Ectodermal cell (in vitro differentiated cells): ENCODE measurements around the gene LCTL.

Experiments used
- H3K27ac ChIP-seq: 2 replicates; pipeline ENCODE4 v1.7.0; 2013; ENCODE audit warnings: mild to moderate bottlenecking, low read depth, low read length; ENCODE audit not compliant: insufficient read depth, poor library complexity, severe bottlenecking
- H3K27me3 ChIP-seq: 2 replicates; pipeline ENCODE4 v1.7.0; 2013; ENCODE audit warnings: mild to moderate bottlenecking, low read length; ENCODE audit not compliant: insufficient read depth, control insufficient read depth, poor library complexity, severe bottlenecking
- H3K36me3 ChIP-seq: one replicate; pipeline ENCODE4 v1.7.0; 2013; ENCODE audit warnings: low read length; ENCODE audit not compliant: control insufficient read depth, insufficient read depth
- H3K4me1 ChIP-seq: one replicate; pipeline ENCODE4 v1.7.0; 2013; ENCODE audit warnings: low read length; ENCODE audit not compliant: control insufficient read depth, insufficient read depth
- H3K4me3 ChIP-seq: 2 replicates; pipeline ENCODE4 v1.7.0; 2013; ENCODE audit warnings: low read depth, low read length, control low read depth; ENCODE audit not compliant: insufficient read depth
- H3K9me3 ChIP-seq: 2 replicates; pipeline ENCODE4 v1.7.0; 2013; ENCODE audit warnings: mild to moderate bottlenecking, low read length, moderate library complexity; ENCODE audit not compliant: control insufficient read depth
- WGBS, 2 experiments: methylation state at CpG; one replicate each; pipeline ENCODE4 v1.1.7; 2013; ENCODE audit warnings: missing lambda C conversion rate in 2 of 2; 5-methylcytosine and 5-hydroxymethylcytosine counted together

Gene LCTL

DNA sequence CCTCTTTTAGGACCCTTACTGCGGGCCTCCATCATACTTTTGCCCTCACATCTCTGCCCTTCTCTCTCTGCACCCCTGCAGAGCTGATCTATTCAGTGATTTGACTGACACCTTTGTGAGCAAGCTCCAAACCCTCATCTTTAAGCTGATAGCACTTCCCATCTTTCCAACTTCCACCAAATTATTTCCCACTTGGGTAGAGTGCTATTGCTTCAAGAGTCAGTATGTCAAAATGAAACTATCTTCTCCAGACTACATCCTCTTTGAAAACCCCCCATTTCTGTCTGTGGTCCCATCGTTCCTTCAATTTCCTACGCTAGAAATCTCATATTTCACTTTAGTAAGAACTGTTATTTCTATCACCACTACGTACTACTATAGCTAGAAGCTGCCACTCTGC is 41.0 kb downstream of the LCTL start:
- no peaks in the 10 kb centered on the region for H3K9me3 ChIP-seq
- H3K27me3 ChIP-seq: no peaks in the 10 kb centered on the region
- no peaks in the 10 kb centered on the region for H3K4me1 ChIP-seq
- WGBS, 2 experiments: 91% methylated on average over 4 of the region's 4 CpGs
- H3K36me3 ChIP-seq: peaks cover 7% of the 10 kb centered on the region
- H3K27ac ChIP-seq: no peak overlapping the region
- no peak overlapping the region for H3K4me3 ChIP-seq

DNA sequence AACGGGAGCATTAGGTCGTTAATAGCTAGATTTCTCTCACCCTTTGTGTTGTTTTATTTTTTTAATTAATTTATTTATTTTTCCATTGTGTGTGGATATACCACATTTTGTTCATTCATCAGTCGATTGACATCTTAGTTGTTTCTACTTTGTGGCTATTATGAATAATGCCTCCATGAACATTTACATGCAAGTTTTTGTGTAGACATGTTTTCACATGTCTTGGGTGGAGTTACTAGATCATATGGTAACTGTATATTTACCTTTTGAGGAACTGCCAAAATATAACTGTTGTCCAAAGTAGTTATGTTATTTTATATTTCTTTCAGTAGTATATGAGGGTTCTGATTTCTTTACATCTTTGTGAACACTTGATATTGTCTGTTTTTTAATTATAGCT is 41.9 kb downstream of the LCTL start:
- Histone ChIP-seq H3K27me3 (no peaks in the 10 kb centered on the region), H3K36me3 (peaks cover 8% of the 10 kb centered on the region), H3K4me3 (no peak overlapping the region), H3K9me3 (no peaks in the 10 kb centered on the region), H3K27ac (no peak overlapping the region), H3K4me1 (no peaks in the 10 kb centered on the region)
- WGBS, 2 experiments: 90% methylated on average over 3 of the region's 3 CpGs; no CpG with 5 or more reads in 1 of the 2 experiments

DNA sequence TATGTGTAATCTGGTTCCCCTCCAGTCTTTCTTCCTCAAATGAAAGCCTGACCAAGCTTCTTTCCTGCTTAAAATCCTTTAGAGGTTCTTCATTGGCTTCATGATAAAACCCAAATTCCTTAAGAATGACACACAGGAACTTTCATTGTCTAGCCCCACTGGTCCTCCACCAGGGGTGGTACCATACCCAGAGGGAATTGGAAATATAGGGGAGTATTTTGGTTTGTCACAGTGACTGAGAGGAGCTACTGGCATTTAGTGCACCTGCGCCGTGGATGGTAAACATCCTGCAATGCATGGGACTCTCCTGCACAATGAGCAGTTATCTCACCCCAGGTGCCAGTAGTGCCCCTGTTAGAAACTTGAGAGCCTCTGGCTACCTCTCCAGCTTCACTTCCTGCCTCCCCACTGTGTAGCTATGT is 49.9 kb downstream of the LCTL start:
- Histone ChIP-seq H3K27ac (no peak overlapping the region), H3K4me3 (no peak overlapping the region), H3K36me3 (peaks cover 10% of the 10 kb centered on the region), H3K27me3 (no peaks in the 10 kb centered on the region), H3K4me1 (no peaks in the 10 kb centered on the region), H3K9me3 (no peaks in the 10 kb centered on the region)
- WGBS, 2 experiments: 92% methylated on average over 2 of the region's 2 CpGs

DNA sequence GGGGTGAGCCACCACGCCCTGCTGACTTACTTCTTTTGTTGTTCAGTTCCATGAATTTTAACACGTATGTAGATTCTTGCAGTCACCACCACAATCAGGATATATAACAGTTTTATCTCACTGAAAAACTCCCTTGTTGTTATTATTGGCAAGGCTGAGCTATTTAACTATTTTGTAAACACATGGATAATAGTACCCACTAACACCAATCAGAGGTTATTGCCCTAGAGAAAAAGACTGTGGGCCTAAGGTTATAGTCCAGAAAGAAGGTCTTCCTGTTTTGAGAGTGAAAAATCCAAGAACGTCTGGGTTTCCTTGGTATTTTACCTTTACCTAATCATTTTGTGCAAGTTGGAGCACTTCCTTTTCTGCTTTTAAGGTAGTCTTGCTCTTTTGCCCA is 51.2 kb downstream of the LCTL start:
- 94% methylated on average over 3 of the region's 3 CpGs for WGBS, 2 experiments
- H3K36me3 ChIP-seq: peaks cover 6% of the 10 kb centered on the region

DNA sequence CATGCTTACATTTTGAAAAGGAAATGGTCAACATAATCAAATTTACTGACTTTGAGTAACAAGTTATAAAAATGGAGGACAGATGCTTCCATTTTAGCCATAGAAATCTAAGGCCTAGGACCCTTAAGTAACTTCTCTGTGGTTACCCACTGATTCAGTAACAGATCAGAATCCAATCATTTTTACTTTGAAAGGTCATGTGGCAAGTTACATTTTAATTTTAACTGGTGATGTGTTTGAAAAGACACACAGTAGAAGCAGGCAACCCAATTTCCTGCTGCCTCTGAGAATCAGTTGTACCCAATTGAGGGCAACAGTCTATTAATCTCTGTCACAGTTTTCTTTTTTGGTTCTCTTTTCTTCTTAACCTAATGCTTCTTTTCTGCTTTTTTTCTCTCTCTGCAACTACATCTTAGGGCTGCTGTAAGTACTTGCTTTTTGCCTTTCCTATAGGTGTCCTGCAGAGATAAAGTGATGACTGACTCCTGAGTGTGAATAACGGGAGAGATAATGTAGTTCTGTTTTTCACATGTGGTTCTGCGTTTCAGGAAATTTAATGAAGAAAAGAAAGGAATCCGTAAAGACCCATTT is 57.4 kb downstream of the LCTL start:
- 98% methylated on average over 2 to 3 of the region's 3 CpGs for WGBS, 2 experiments
- Histone ChIP-seq H3K4me3 (no peak overlapping the region), H3K27ac (no peak overlapping the region), H3K9me3 (no peaks in the 10 kb centered on the region), H3K27me3 (no peaks in the 10 kb centered on the region), H3K4me1 (peaks cover 2% of the 10 kb centered on the region), H3K36me3 (no peaks in the 10 kb centered on the region)

More for the DNA sequence above, 51.2 kb downstream of the LCTL start:
- Histone ChIP-seq H3K9me3 (no peaks in the 10 kb centered on the region), H3K4me1 (no peaks in the 10 kb centered on the region), H3K4me3 (no peak overlapping the region), H3K27ac (no peak overlapping the region), H3K27me3 (no peaks in the 10 kb centered on the region)

DNA sequence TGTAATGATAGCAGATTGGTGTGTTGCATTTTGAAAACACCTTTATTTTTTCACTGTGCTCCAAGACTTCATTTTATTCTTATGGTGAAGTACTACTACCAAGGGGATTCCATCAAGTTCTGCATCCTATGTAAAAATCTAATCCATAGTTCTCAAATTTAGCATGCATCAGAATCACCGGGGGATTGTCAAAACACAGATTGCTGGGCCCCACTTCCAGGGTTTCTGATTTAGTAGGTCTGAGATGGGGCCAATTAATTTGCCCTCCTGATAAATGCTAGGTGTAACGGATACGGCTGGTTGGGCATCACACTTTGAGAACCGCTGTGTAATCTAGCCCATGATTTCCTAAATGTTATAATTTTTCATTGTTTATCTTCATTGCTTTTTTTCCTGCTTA is 60.0 kb downstream of the LCTL start:
- H3K4me3 ChIP-seq: peak overlapping the region; percentile 81
- H3K27ac ChIP-seq: no peak overlapping the region
- H3K36me3 ChIP-seq: peaks cover 16% of the 10 kb centered on the region
- H3K9me3 ChIP-seq: no peaks in the 10 kb centered on the region
- H3K27me3 ChIP-seq: no peaks in the 10 kb centered on the region
- 69 to 77% methylated on average over 4 of the region's 4 CpGs for WGBS, 2 experiments
- peaks cover 12% of the 10 kb centered on the region for H3K4me1 ChIP-seq

DNA sequence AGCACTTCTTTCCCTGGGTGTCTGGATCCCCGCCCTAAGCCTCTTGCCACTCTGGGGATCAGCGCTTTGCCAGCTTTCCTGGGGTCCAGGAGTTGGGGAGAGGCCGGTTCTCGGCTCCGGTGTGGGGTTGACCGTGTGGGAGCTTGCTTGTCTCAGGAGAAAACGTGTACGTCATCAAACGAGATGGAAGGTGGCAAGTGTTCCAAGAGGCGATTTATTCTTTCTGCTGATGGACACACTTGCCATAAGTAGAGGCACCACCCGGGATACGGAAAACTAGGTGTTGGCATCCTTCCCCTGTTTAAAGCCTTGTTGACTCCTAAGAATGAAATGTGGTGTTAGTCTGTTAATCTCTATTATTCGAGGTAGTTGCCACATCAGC is 60.4 kb downstream of the LCTL start:
- Histone ChIP-seq H3K4me3 (peak overlapping the region; percentile 81), H3K36me3 (peaks cover 20% of the 10 kb centered on the region), H3K27me3 (no peaks in the 10 kb centered on the region), H3K4me1 (peaks cover 12% of the 10 kb centered on the region), H3K9me3 (no peaks in the 10 kb centered on the region), H3K27ac (peak overlapping the region; percentile 47)
- 1% methylated on average over 13 of the region's 13 CpGs for WGBS, 2 experiments

DNA sequence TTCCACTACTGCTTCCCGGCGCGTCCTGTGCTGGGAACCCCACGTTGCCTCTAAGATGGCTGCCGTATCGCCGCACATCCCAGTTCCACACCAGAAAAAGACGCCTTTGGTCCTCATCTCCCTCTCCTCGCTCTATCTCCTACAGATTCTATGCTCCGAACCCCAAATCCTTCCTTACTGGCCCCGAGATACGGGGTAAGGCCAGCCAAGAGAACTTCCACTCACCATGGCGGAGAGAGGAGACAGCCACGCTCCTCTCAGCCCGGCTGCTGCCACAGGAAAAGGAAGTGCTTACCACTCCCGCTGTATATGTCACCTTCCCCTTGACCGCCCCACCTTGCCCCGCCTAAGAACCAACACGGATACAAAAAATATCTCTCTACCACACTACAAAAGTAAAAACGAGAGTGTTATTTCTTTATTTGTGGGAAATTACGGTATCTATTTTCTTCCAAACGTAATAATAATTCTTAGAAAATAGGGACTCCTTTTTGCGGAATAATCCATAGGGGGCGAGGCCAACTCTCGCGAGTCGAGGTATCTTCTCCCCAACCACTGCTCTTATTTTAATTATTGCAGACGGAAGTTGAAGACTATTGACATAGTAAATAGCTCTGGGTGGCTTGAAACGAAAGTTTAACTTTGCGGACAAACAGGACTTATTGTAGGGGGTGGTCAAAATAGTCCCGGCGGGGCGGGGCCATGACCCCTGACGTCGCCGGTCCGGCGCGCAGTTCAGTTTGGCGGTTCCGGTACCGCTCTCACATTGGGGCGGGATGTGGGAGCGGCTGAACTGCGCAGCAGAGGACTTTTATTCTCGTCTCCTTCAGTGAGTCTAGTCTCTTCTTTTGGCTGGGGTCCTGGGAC is 61.0 kb downstream of the LCTL start, which contains the start of the genes RPL4 and ZWILCH:
RPL4 (minus strand) TSS at position 293 of the 867 bp plus-strand sequence; CDS start at position 228, 65 bp downstream.
ZWILCH (plus strand) TSS at position 764 of the 867 bp plus-strand sequence; CDS start at position 777, 13 bp downstream.
- Histone ChIP-seq H3K4me3 (peak within 1 kb of the TSS; percentile 81), H3K4me1 (peaks cover 12% of the 10 kb centered on the region), H3K27ac (peak within 1 kb of the TSS; percentile 47), H3K9me3 (no peaks in the 10 kb centered on the region), H3K27me3 (no peaks in the 10 kb centered on the region), H3K36me3 (peaks cover 26% of the 10 kb centered on the region)
- 0% methylated on average over 41 to 45 of the region's 46 CpGs for WGBS, 2 experiments

DNA sequence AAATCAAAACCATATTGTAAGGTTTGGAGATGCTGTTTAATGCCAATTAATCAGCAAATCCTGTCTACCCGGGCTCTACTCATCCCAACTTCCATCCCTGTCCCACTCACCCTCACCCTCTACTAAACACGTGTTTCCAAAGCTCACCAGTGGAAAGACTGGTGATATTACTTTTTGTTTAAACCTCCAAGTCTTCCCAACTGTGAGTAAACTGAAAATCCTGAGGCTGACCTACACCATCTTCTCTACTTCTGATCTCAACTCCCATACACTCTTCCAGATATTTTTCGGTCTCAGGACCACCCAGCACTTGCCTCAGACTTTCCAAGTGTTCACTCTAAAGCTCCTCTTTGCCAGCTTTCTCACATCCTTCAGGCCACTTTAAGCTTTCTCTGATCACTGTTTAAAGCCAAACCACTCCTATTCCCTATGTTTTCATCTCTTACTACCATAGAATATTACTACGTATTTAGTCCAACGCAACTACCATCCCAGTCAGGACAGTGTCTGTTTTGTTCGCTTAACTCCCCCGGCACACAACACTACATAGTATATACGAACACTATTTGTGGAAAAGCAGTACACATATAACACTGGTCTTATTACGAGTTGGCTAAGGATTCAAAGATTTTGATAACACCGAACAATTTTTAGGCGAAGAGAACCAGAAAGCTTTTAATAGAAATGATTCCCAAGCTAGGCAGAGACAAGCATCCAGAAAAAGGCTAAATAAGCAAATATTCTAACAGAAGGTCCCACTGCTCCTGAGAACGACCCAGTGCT is 61.8 kb downstream of the LCTL start:
- H3K27me3 ChIP-seq: no peaks in the 10 kb centered on the region
- 1 to 2% methylated on average over 12 of the region's 12 CpGs for WGBS, 2 experiments
- H3K4me3 ChIP-seq: peak overlapping the region; percentile 81
- peaks cover 34% of the 10 kb centered on the region for H3K36me3 ChIP-seq
- H3K27ac ChIP-seq: no peak overlapping the region
- no peaks in the 10 kb centered on the region for H3K9me3 ChIP-seq
- H3K4me1 ChIP-seq: peaks cover 12% of the 10 kb centered on the region
